PFSK-1 (cell line): ENCODE results near the gene ADARB1.

Source experiments
- FOXP2 ChIP-seq: optimal IDR thresholded peaks from 2 replicates; pipeline ENCODE3; 2011; ENCODE audit warnings: borderline replicate concordance, control low read depth, inconsistent platforms; ENCODE audit not compliant: insufficient read depth; ENCODE audit errors: extremely low read length, extremely low read depth
- POLR2AphosphoS5 ChIP-seq: IDR thresholded peaks from 2 replicates; pipeline ENCODE4 v1.6.1; 2012; ENCODE audit warnings: low read depth, mild to moderate bottlenecking, control low read depth, low read length, moderate library complexity
- REST ChIP-seq, 2 experiments: IDR thresholded peaks; 2 replicates each; pipeline versions ENCODE4 v1.6.1 to v1.8.0; 2011 to 2012; ENCODE audit warnings: low read depth in 2 of 2, low read length in 2 of 2, control low read depth in 1 of 2, inconsistent platforms in 1 of 2, mild to moderate bottlenecking in 1 of 2, moderate library complexity in 1 of 2; ENCODE audit not compliant: insufficient read depth in 1 of 2
- SIN3A ChIP-seq: IDR thresholded peaks from 2 replicates; pipeline ENCODE4 v1.6.1; 2012; ENCODE audit warnings: mild to moderate bottlenecking, low read length, moderate library complexity, borderline replicate concordance; ENCODE audit not compliant: insufficient read depth
- TAF1 ChIP-seq: IDR thresholded peaks from 2 replicates; pipeline ENCODE4 v1.6.1; 2012; ENCODE audit warnings: low read length, control low read depth, borderline replicate concordance; ENCODE audit not compliant: insufficient read depth

The ADARB1 gene

GRCh38 chr21:45162809-45163208, 88.4 kb downstream of the ADARB1 start:
- TF ChIP-seq POLR2AphosphoS5 = no peak
- TF ChIP-seq TAF1 = no peak
- TF ChIP-seq SIN3A = no peak
- no peak for TF ChIP-seq REST (IDR thresholded peaks at IDR 0.05; ENCODE audit: insufficient read depth in 1 of 2, low read depth in 2 of 2, low read length in 2 of 2)
- no peak for TF ChIP-seq FOXP2

DNA sequence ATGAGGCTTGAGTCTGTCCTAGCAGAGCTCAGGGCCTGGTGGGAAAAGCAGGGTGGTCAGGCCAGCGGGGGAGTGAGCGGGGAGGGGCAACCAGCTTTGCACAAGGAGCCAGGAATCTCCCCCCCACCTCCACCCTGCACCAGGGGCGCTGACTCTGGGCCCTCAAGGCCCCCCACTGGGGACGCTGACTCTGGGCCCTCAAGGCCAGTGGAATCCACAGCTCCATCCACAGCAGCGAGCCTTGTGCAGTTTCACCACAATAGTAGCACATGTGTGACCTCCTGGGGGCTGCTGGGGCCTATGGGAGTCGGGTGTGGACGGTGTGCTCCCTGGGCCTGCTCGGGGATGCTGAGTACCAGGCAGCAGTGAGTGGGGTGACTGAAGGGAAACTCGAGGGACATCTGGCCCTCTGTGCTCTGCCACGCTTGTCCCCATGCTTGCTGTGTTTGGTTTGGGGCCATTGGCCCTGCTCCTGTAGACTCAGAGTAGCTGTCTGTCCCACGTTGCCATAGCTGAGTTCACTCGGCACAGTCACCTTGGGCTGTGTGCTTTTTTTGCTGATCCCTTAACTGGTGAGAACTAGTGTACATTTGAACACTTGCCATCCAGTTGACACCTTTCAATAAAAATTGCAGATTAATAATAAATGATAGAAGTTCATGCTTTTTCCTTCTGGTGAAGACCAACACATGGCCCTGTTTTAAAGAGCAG, 89.2 kb downstream of the ADARB1 start:
- TF ChIP-seq REST (IDR thresholded peaks at IDR 0.05; ENCODE audit: insufficient read depth in 1 of 2, low read depth in 2 of 2, low read length in 2 of 2) (no peak), SIN3A (no peak), TAF1 (no peak), FOXP2 (no peak), POLR2AphosphoS5 (no peak)

DNA sequence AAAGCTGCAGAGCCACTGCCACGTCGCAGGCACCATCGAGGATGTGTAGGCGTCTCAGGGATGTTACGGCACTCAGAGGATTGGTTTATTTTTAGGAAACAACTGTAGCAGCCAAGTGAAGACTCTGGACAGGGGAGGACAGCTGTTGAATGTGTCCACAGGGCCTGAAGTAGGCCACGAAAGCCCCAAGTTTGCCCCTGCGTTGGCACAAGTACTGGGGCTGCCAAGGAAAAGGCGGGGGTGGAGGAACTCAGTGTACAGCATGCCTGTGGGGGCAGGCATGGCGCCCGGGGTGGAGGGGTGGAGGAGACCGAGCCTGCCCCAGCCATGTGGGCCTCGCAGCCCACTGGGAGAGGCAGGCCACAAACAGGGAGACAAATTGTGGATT, 89.7 kb downstream of the ADARB1 start:
- TF ChIP-seq SIN3A (no peak), TAF1 (no peak)

GRCh38 chr21:45164838-45165237, 90.5 kb downstream of the ADARB1 start:
- TF ChIP-seq SIN3A (no peak), REST (IDR thresholded peaks at IDR 0.05; ENCODE audit: insufficient read depth in 1 of 2, low read depth in 2 of 2, low read length in 2 of 2) (no peak), FOXP2 (no peak), TAF1 (no peak), POLR2AphosphoS5 (no peak)

- no peak for TF ChIP-seq FOXP2
These were observed 92.6 kb downstream of the ADARB1 start for GRCh38 chr21:45166931-45167330.

DNA sequence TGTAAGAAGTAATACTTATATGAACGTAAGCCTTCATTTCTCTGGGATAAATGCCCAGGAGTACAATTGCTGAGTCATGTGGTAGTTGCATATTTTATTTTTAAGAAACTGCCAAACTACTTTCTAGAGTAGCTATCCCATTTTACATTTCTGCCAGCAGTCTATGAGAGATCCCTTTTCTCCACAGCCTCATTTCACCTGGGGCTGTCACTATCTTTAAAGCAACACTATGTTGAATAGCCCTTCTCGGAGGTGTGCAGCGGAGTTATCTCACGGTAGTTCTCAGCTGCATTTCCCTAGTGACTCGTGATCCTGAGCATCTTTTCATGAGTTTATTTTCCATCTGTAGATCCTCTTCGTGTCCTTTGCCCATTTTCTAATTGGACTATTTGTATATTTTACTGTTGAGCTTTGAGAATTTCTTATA, 93.4 kb downstream of the ADARB1 start:
- TF ChIP-seq SIN3A (no peak), REST (IDR thresholded peaks at IDR 0.05; ENCODE audit: insufficient read depth in 1 of 2, low read depth in 2 of 2, low read length in 2 of 2) (no peak), FOXP2 (no peak), POLR2AphosphoS5 (no peak), TAF1 (no peak)
